ENCODE results near the gene HINT3. TPM values are rescaled to one million over a fixed set of nuclear protein-coding genes. Genes with fewer than 3 reads are reported as not detected.

HINT3 gene
- total and polyA plus RNA-seq, 2 of the 13 experiments (the other 11 are each of a cell fraction or from before 2014, with no cell fraction given) = 3.1 to 22.8 TPM

DNA sequence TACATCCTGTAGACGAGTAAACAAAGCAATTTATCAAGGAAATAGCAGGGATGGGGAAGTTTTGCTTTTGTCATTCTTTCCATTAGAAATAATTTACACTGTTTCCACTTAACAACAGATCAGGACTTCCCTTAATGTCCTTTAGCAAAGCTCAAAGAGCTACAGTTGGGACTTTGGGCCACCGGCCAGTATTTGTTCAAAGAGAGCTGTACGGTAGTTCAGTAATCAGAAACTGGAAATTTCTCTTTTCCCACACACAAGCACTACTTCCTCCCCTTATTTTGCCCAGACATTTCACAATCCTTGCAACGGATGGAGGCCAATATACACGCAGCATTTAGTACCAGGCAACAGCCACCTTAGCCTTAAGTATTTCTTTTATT lies 12.1 kb upstream of the HINT3 start (continued):
- TF ChIP-seq ZNF629 (CRISPR knock-in tag; conservative IDR thresholded peaks at IDR 0.05) (0 out of 2 replicates have a peak, but pooled peaks have one; percentile 5), CCAR2 (optimal IDR thresholded peaks at IDR 0.05; ENCODE audit: low read depth, low read length) (no peak), PREB (CRISPR knock-in tag; IDR thresholded peaks at IDR 0.05) (no peak), ZNF225 (CRISPR knock-in tag; IDR thresholded peaks at IDR 0.05) (no peak), SIN3A (IDR thresholded peaks at IDR 0.05; ENCODE audit: borderline replicate concordance, low read depth, low read length) (no peak), AGO2 (optimal IDR thresholded peaks at IDR 0.05; ENCODE audit: low read depth, low read length) (no peak), ZNF180 (CRISPR knock-in tag; IDR thresholded peaks at IDR 0.05; ENCODE audit: borderline replicate concordance, low read depth) (no peak), ZFP91 (CRISPR knock-in tag; IDR thresholded peaks at IDR 0.05; ENCODE audit: borderline replicate concordance) (no peak), GFI1 (CRISPR knock-in tag; IDR thresholded peaks at IDR 0.05; ENCODE audit: borderline replicate concordance) (peak; percentile 73), MEIS2 (CRISPR knock-in tag; IDR thresholded peaks at IDR 0.05) (peak; percentile 16; the same call in 1 of the 2 replicates), JUND (CRISPR knock-in tag; IDR thresholded peaks at IDR 0.05) (no peak), SMYD3 (CRISPR knock-in tag; IDR thresholded peaks at IDR 0.05) (no peak)
- TF ChIP-seq, protein P1, sequence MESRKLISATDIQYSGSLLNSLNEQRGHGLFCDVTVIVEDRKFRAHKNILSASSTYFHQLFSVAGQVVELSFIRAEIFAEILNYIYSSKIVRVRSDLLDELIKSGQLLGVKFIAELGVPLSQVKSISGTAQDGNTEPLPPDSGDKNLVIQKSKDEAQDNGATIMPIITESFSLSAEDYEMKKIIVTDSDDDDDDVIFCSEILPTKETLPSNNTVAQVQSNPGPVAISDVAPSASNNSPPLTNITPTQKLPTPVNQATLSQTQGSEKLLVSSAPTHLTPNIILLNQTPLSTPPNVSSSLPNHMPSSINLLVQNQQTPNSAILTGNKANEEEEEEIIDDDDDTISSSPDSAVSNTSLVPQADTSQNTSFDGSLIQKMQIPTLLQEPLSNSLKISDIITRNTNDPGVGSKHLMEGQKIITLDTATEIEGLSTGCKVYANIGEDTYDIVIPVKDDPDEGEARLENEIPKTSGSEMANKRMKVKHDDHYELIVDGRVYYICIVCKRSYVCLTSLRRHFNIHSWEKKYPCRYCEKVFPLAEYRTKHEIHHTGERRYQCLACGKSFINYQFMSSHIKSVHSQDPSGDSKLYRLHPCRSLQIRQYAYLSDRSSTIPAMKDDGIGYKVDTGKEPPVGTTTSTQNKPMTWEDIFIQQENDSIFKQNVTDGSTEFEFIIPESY (CRISPR knock-in tag; IDR thresholded peaks at IDR 0.05) = peak; percentile 45; the same call in 1 of the 2 replicates
- TF ChIP-seq, protein P2, sequence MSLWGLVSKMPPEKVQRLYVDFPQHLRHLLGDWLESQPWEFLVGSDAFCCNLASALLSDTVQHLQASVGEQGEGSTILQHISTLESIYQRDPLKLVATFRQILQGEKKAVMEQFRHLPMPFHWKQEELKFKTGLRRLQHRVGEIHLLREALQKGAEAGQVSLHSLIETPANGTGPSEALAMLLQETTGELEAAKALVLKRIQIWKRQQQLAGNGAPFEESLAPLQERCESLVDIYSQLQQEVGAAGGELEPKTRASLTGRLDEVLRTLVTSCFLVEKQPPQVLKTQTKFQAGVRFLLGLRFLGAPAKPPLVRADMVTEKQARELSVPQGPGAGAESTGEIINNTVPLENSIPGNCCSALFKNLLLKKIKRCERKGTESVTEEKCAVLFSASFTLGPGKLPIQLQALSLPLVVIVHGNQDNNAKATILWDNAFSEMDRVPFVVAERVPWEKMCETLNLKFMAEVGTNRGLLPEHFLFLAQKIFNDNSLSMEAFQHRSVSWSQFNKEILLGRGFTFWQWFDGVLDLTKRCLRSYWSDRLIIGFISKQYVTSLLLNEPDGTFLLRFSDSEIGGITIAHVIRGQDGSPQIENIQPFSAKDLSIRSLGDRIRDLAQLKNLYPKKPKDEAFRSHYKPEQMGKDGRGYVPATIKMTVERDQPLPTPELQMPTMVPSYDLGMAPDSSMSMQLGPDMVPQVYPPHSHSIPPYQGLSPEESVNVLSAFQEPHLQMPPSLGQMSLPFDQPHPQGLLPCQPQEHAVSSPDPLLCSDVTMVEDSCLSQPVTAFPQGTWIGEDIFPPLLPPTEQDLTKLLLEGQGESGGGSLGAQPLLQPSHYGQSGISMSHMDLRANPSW (CRISPR knock-in tag; IDR thresholded peaks at IDR 0.05; ENCODE audit: borderline replicate concordance) = 0 out of 2 replicates have a peak, but pooled peaks have one; percentile 65
- TF ChIP-seq, protein P3, sequence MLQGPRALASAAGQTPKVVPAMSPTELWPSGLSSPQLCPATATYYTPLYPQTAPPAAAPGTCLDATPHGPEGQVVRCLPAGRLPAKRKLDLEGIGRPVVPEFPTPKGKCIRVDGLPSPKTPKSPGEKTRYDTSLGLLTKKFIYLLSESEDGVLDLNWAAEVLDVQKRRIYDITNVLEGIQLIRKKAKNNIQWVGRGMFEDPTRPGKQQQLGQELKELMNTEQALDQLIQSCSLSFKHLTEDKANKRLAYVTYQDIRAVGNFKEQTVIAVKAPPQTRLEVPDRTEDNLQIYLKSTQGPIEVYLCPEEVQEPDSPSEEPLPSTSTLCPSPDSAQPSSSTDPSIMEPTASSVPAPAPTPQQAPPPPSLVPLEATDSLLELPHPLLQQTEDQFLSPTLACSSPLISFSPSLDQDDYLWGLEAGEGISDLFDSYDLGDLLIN (CRISPR knock-in tag; IDR thresholded peaks at IDR 0.05; ENCODE audit: borderline replicate concordance) = no peak
- TF ChIP-seq, protein P4, sequence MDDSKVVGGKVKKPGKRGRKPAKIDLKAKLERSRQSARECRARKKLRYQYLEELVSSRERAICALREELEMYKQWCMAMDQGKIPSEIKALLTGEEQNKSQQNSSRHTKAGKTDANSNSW (CRISPR knock-in tag; IDR thresholded peaks at IDR 0.05; ENCODE audit: borderline replicate concordance) = no peak
- TF ChIP-seq, protein P5, sequence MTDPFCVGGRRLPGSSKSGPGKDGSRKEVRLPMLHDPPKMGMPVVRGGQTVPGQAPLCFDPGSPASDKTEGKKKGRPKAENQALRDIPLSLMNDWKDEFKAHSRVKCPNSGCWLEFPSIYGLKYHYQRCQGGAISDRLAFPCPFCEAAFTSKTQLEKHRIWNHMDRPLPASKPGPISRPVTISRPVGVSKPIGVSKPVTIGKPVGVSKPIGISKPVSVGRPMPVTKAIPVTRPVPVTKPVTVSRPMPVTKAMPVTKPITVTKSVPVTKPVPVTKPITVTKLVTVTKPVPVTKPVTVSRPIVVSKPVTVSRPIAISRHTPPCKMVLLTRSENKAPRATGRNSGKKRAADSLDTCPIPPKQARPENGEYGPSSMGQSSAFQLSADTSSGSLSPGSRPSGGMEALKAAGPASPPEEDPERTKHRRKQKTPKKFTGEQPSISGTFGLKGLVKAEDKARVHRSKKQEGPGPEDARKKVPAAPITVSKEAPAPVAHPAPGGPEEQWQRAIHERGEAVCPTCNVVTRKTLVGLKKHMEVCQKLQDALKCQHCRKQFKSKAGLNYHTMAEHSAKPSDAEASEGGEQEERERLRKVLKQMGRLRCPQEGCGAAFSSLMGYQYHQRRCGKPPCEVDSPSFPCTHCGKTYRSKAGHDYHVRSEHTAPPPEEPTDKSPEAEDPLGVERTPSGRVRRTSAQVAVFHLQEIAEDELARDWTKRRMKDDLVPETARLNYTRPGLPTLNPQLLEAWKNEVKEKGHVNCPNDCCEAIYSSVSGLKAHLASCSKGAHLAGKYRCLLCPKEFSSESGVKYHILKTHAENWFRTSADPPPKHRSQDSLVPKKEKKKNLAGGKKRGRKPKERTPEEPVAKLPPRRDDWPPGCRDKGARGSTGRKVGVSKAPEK (CRISPR knock-in tag; IDR thresholded peaks at IDR 0.05; ENCODE audit: borderline replicate concordance) = no peak
